Epidermal melanocyte (primary cell): ENCODE measurements around the gene PHF20.
"Not testable (repeated sequence)": the region's sequence is repeated elsewhere in the genome, so short reads cannot be mapped to it uniquely, and the experiment has no call there.

ENCODE experiments used
- DNase-seq: peaks from one replicate; pipeline ENCODE4 v3.0.0; 2011; ENCODE audit warnings: low spot score; ENCODE audit not compliant: insufficient read length

Gene PHF20

GRCh38 chr20:35918021-35918420 is 146.2 kb downstream of the PHF20 start:
- no peak for DNase-seq

GRCh38 chr20:35920523-35920922 is 148.7 kb downstream of the PHF20 start:
- DNase-seq, result no peak

GRCh38 chr20:35929301-35929700 is 157.5 kb downstream of the PHF20 start:
- no peak for DNase-seq

- DNase-seq, result no peak
Measured at GRCh38 chr20:35934050-35934449, 162.2 kb downstream of the PHF20 start.

DNA sequence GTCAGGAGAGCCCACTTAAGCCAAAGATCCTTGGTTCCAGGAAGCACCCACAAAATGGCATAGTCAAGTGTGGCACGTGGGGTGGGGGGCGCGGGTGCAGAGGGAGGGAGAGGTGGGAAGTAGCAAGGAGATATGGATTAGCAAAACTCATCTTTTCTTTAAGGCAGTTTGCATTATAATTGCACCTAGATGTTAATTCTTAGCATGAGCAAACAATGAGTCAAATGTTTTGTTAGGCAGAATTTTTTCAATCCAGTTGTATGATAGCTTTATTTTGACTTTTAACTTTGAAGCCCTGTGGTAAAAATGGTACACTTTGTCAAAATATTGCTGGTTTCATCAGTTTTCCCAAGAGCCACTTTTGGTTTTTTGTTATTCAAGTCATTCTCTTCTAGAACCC is 167.4 kb downstream of the PHF20 start:
- no peak for DNase-seq

- no peak for DNase-seq
Measured at GRCh38 chr20:35941620-35942019, 169.8 kb downstream of the PHF20 start.

- DNase-seq, result no peak
Measured at GRCh38 chr20:35942243-35942642, 170.4 kb downstream of the PHF20 start.

GRCh38 chr20:35947489-35947888 is 175.7 kb downstream of the PHF20 start:
- DNase-seq, result no peak

DNA sequence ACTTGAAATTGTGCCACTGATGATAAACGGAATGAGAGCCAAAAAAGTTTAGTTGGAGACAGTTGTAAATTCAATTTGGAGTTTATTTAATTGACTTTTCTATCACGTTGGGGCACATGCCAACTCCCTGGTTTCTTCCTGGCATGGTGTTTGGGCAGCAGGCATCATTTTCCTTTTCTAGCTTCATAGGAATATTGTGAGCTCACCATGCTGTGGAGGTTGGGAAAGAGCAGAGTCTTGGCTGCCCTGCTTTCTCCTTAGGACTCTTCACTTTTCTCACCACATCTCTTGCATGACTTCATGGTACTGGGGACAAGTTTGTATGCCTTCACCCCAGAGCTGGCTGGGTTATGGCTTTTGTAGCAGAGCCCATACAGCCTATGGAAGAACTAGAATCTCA is 176.1 kb downstream of the PHF20 start:
- no peak for DNase-seq

GRCh38 chr20:35950093-35950492 is 178.3 kb downstream of the PHF20 start:
- DNase-seq, result no peak

DNA sequence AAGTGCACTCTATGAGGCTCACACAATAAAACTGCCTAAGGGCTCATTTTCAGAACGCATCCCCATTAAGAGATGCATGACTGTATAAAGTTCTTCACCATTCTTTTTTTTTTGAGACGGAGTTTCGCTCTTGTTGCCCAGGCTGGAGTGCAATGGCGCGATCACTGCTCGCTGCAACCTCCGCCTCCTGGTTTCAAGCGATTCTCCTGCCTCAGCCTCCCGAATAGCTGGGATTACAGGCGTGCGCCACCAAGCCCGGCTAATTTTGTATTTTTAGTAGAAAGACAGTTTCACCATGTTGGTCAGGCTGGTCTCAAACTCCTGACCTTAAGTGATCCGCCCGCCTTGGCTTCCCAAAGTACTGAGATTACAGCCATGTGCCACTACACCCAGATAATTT is 180.3 kb downstream of the PHF20 start:
- not testable (repeated sequence) for DNase-seq

DNA sequence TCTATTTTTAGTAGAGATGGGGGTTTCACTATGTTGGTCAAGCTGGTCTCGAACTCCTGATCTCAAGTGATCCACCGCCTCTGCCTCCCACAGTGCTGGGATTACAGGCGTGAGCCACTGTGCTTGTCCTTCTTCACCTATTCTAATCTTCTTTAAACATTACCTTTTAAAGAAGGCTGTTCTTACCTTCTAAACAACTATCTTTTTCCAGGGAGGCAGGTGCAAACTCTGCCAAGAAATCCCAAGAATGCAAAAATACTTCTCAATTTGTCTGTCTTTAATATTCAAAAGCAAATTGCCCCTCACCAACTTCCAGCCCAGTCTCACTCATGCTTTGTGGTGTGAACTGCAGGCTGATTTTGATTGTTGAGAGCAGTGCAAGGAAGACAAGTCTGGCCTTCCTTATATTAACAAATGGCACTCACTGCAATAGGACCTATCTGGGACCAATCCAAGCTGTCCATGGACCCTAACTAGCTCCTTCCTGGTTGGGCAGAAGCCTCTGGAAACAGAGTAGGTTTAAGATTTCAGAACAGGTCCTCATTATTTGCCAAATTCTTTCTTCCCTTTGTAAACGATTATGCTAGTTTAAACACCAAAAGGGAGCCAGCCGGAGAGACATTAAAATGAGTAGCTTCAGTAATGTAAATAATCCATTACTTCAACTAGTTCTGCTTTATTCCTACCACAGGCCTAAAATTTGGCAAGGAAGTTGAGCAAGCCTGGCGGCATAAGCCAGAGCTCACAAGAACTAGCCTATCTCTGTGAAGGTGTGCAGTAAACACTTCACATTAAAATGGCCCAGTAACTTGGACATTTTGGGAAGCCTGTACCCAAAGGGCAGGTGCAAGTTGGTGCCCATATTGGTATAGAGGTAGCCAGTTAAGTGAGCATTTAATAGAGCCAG is 180.9 kb downstream of the PHF20 start:
- DNase-seq, result no peak

DNA sequence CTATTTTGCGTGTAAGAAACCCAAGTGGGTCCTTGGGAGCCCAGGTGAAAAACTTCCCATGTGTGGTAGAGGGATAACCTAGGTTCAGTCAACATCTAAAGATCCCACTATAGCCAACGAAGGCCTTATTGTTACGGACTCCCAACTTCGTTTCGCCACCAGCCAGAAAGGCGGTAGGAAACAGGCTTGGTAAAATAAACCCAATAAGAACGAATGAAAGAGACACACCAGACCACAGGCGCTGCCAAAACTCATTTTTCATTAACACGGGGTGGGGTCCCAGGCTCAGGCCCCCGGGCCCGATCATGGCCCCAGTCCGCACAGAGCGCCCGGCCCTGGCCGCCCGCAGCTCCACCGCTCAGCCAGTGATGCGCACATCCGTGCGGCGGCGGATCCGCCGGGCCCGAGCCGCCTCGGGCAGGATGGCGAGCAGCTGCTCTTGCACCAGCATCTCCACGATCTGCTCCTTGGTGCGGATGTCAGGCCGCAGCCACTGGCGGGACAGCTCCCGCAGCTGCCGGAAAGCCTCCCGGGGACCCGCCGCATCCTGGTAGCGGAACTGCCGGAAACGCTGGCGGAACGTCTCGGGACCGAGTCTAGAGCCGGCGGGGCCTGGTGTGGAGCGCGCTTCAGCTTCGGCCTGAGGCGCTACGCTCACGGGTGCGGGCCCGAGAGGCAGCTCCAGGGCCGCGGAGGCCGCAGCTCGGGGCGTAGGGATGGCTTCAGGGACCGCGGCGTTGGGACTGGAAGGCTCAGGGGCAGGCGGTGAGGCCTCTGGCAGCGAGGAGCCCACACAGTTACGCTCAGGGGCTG is 181.8 kb downstream of the PHF20 start:
- no peak for DNase-seq

- DNase-seq, result peak; percentile 96
Measured at GRCh38 chr20:35954200-35954906, 182.5 kb downstream of the PHF20 start, which contains the start of gene SCAND1. Gene SCAND1 (minus strand): TSS chr20:35954502. CDS start chr20:35954284, 218 bp downstream.

- DNase-seq, result peak; percentile 52
Measured at GRCh38 chr20:35954907-35955251, 183.1 kb downstream of the PHF20 start.

DNA sequence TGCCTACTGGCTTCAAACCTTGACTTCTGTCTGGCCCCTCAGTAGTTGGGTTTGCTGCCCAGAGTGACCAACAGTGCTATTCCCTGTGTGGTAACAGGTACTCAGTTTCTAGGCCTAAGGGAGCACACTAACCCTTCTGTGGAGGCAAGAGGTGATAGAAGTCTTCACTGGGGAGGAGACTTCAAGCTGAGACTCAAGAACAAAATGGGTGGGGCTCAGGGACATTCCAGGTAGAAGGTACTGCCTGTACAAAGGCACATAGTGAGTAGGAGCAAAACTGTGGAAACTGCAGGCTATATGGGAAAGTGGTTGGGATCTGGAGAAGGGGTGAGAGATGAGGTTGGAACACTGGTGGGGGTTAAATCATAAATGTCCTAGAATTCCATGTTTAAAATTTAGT is 184.8 kb downstream of the PHF20 start:
- no peak for DNase-seq

DNA sequence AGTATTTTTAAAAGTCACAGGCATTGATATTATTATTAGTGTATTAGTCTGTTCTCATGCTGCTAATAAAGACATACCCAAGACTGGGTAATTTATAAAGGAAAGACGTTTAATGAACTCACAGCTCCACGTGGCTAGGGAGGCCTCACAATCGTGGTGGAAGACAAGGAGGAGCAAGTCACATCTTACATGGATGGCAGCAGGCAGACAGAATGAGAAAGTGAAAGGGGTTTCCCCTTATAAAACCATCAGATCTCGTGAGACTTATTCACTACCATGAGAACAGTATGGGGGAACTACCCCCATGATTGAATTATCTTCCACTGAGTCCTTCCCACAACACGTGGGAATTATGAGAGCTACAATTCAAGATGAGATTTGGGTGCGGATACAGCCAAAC is 187.5 kb downstream of the PHF20 start:
- not testable (repeated sequence) for DNase-seq

DNA sequence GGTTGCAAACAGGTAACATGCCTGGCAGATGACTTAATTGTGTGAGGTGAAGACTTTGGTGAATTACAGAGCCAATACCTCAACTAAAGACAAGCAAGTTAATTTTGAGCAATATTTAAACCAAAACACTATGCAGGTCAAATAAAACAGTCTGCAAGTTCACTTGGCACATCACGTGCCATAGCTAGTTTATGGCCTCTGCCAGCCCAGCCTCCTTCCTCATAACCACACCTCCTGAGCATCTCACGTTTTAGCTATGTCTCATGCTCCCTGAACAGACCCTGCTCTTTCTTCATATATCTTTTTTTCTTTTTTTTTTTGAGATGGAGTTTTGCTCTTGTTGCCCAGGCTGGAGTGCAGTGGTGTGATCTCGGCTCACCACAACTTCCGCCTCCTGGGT is 192.1 kb downstream of the PHF20 start:
- no peak for DNase-seq

GRCh38 chr20:35967979-35968640 is 196.3 kb downstream of the PHF20 start, which contains the start of gene CNBD2:
Gene CNBD2 (plus strand): TSS chr20:35968590. CDS start chr20:35968763, 173 bp downstream.
- no peak for DNase-seq

DNA sequence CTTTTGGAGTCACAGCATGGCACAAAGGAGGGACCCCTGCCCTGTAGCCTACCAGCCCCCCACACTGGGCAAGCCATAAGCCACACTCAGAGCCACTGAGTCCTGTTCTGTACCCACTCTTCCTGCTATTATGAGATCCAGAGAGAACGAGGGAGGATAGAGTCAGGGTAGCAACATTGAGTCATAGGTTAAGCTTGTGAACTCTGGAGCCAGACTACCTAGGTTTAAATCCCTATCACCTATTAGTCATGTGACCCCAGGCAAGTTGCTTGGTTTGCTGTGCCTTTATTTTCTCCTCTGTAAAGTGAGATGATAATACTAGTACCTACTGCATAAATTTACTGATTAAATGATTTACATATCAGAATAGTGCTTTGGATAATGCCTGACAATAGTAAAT is 197.1 kb downstream of the PHF20 start:
- DNase-seq, result no peak

DNA sequence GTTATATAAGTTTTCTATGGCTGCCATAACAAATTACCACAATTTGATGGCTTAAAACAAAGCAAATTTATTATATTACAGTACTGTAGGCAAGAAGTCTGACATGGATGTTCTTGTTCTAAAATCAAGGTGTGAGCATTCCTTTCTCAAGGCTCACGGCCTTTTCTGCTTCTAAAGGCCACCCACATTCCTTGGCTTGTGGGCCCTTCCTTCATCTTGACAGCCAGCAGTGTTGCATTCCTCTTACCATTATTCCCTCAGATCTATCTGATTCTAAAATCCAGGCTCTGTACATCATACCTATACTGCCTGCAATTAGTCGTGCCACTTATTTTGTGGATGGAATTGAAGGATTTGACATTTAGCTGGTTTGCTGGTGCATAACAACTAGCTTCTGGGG is 200.2 kb downstream of the PHF20 start:
- no peak for DNase-seq
